Measurements from ENCODE around the gene HIPK3.

HIPK3 gene

GRCh38 chr11:33383920-33384209 lies 126.7 kb downstream of the HIPK3 start:
- TF ChIP-seq FOXP2 (optimal IDR thresholded peaks at IDR 0.05; ENCODE audit: borderline replicate concordance, extremely low read depth, extremely low read length, insufficient read depth) (no peak), REST (IDR thresholded peaks at IDR 0.05; ENCODE audit: insufficient read depth in 1 of 2, low read depth in 2 of 2, low read length in 2 of 2) (no peak), SIN3A (IDR thresholded peaks at IDR 0.05; ENCODE audit: borderline replicate concordance, insufficient read depth, low read length) (no peak), POLR2AphosphoS5 (IDR thresholded peaks at IDR 0.05; ENCODE audit: low read depth, low read length) (no peak), TAF1 (IDR thresholded peaks at IDR 0.05; ENCODE audit: borderline replicate concordance, insufficient read depth, low read length) (no peak)

- TF ChIP-seq FOXP2 (optimal IDR thresholded peaks at IDR 0.05; ENCODE audit: borderline replicate concordance, extremely low read depth, extremely low read length, insufficient read depth) = no peak
- TF ChIP-seq SIN3A (IDR thresholded peaks at IDR 0.05; ENCODE audit: borderline replicate concordance, insufficient read depth, low read length) = no peak
- no peak for TF ChIP-seq REST (IDR thresholded peaks at IDR 0.05; ENCODE audit: insufficient read depth in 1 of 2, low read depth in 2 of 2, low read length in 2 of 2)
- TF ChIP-seq POLR2AphosphoS5 (IDR thresholded peaks at IDR 0.05; ENCODE audit: low read depth, low read length) = no peak
- TF ChIP-seq TAF1 (IDR thresholded peaks at IDR 0.05; ENCODE audit: borderline replicate concordance, insufficient read depth, low read length) = no peak
Observed at GRCh38 chr11:33384220-33384619, 127.0 kb downstream of the HIPK3 start.

GRCh38 chr11:33387581-33387980 lies 130.4 kb downstream of the HIPK3 start:
- no peak for TF ChIP-seq TAF1 (IDR thresholded peaks at IDR 0.05; ENCODE audit: borderline replicate concordance, insufficient read depth, low read length)

- TF ChIP-seq POLR2AphosphoS5 (IDR thresholded peaks at IDR 0.05; ENCODE audit: low read depth, low read length) (no peak), REST (IDR thresholded peaks at IDR 0.05; ENCODE audit: insufficient read depth in 1 of 2, low read depth in 2 of 2, low read length in 2 of 2) (no peak)
Observed at GRCh38 chr11:33387996-33388395, 130.8 kb downstream of the HIPK3 start.

GRCh38 chr11:33388793-33389525 lies 131.8 kb downstream of the HIPK3 start:
- TF ChIP-seq REST (IDR thresholded peaks at IDR 0.05; ENCODE audit: insufficient read depth in 1 of 2, low read depth in 2 of 2, low read length in 2 of 2) (no peak), FOXP2 (optimal IDR thresholded peaks at IDR 0.05; ENCODE audit: borderline replicate concordance, extremely low read depth, extremely low read length, insufficient read depth) (no peak)
